ENCODE results near the gene ZBTB16.

Gene ZBTB16

GRCh38 chr11:114066046-114066648 is 6.6 kb downstream of the ZBTB16 start:
- DNase-seq, result no peak

DNA sequence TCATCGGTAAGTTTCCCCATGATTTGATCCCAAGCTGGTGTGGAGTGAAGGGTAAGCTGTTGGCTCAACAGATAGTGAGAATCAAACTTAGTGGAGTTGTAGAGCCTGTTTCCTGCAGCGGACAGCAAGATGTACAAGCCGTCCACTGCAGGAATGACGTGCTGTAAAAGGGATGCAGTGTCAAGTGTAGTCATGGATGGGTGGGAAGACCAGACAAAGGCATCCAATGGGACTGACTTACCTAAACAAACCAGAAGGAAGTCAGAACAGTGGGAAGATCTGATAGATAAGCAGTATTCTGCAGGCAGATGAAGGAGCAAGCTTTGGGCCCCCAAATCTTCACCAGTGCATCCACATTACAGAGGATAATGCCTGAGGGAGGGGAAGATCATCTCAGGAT is 8.8 kb downstream of the ZBTB16 start:
- DNase-seq, result no peak

DNA sequence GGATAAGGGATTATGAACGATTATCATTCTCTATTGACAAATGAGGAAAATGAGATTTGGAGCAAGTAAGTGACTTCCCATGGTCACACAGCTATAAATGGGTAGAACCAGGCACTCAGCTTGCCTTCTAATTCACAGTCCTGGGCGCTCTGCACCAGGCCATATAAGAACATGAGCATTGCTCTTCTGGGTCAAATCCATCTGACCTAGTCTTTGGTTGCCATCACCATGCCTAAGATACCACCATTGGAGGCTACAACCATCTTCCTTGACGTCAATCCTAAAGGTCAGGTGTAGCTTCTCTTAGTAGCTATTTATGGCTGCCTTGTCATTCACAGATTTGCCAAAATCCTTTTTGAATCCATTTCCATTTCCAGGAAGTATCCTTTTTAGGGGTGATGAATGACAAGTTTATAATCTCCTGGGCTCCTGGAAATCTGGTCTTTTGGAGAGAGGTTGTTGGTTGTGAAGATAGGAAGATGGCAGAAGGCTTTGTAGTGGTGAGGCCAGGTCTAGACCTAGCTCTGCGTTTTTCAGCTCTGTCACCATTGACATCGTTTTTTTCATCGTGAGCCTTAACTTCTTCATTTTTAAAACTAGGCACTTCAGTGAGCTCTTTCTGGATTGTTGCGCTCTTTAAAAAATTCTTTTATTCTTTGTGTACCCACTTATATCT is 11.1 kb downstream of the ZBTB16 start:
- no peak for DNase-seq

GRCh38 chr11:114073007-114073827 is 13.7 kb downstream of the ZBTB16 start:
- DNase-seq, result no peak

DNA sequence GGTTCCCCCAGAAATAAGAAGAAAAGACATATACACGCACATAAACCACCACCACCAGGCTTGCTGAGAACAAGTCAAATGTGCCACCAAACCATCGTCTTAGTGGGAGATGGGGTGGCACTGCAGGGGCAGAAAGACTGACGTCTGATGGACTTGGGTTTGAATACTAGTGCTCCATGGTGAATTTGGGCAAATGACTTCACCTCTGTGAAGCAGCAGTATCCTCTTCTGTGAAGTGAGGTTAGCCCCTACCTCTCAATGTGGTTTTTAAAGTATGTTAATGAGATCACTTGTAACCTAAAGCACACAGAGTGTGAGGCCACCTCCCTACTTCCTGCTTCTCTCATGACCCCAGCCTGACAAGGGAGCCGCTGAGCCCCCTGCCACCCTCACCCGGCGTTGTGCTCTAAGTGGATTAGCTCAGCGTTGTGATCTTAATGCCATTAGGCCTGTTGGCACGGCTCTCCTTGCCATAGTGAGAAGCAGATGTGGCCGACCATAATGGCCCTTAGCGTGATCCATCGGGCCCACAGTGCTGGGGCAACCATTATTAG is 14.4 kb downstream of the ZBTB16 start:
- no peak for DNase-seq

DNA sequence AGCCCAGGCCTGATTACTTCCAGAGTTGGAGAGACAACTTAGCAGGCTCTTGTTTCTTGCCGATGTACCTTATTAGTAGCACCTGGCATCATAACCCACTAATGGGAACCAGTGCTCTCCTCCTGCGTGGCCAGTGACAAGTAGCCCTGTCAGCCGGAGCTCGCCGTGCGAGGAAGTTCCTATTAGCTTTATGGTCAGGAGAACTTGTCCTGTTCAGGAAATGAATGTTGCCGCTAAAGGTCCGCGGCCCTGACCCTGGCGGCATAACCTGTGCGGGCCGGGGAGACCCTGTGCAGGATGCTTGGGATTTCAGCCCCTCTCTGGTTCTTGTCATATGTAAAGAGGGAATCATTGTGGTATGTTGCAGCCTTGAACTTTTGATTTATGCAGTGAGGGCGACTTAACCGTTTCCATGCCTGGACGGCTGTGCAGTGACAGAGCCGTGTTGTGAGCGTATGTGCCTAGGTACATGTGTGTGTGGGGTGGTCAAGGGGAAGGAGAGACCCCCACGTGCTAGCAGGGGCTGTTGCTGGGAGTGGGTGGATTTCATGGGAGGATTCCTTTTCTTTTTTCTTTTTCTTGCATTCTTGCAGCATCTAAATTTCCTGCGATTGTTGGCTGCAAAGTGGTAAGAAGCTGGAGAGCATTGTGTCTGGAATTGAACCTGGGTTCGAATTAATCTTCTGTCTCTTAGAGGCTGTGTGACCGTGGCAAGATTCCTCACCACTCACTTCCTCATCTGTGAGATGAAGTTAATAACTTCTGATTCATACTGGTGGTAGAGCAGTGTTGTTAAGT is 15.2 kb downstream of the ZBTB16 start:
- no peak for DNase-seq

DNA sequence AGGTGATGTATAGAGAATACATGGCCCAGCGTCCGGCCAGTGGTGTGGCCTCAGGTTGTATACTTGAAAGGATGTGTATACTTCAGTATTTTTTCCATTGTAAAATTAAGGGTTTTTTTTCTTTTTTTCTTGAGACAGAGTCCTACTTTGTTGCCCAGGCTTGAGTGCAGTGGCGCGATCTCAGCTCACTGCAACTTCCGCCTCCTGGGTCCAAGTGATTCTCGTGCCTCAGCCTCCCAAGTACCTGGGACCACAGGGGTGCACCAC is 15.8 kb downstream of the ZBTB16 start:
- DNase-seq, result no peak

DNA sequence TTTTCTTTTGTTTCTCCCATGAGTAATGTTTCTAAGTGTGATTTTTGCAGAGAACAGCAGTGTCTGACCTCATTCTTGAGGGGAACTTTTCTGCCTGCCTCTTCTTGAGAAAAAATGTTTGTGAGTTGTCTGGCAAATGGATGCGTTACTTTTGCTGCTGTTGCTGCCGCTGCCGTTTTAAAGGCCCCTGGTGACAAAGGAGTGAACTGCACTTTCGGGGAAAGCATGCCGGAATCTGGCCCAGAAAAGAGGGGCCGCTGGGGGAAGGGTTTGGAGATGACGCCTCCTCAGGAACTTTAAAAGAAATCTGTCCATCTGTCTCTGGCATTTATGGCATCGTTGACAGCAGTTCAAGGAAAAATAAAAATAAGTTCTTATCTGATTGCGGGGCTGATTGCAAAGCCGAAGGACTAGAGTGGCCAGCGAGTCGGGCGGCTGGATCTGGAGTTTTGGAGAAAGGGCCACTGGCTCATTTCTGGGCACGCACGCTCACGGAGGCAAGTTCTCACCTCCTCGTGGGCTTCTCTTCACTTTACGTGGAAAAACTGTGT is 16.5 kb downstream of the ZBTB16 start:
- DNase-seq, result peak; percentile 85

DNA sequence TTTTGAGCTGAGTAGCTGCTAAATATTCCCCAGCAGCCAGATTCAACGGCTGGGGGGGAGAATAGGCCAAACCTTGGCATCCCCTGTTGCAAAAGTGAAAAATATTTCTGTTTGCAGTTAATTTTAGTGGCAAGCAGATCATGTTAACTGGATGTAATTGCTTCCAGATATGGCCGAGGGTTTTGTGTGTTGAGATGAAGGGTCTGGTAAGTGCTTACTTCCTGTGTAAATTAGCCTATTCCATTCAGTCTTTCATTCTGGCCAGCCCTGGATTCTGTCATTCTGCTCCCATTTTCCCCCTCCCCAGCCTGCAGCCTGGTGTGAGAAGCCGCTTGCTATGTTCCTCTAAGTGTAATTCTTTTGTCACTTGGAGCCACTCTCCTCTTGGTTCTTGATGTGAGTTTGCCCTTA is 17.4 kb downstream of the ZBTB16 start:
- no peak for DNase-seq

- DNase-seq, result no peak
Measured at GRCh38 chr11:114077482-114078305, 18.2 kb downstream of the ZBTB16 start.

DNA sequence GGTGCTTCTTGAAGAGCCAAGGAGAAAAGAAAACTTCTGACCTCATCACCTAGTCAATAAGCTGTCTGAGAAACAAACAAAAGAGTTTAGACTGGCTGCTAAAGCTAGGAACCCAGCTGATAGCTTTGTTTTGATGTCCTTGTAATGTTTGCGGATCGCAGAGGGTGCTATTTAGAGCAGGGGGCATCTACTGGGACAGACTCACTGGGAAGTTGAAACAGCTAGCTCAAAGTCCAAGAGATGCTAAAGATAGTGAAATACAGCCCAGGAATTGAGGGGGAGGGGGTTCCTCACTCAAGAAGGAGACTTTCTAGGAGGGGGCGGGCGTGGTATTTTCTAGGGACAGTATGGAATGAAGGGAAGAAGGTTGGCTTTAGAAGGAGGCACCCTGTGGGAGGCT is 18.9 kb downstream of the ZBTB16 start:
- DNase-seq, result no peak

GRCh38 chr11:114079511-114080065 is 20.1 kb downstream of the ZBTB16 start:
- DNase-seq, result peak; percentile 64

DNA sequence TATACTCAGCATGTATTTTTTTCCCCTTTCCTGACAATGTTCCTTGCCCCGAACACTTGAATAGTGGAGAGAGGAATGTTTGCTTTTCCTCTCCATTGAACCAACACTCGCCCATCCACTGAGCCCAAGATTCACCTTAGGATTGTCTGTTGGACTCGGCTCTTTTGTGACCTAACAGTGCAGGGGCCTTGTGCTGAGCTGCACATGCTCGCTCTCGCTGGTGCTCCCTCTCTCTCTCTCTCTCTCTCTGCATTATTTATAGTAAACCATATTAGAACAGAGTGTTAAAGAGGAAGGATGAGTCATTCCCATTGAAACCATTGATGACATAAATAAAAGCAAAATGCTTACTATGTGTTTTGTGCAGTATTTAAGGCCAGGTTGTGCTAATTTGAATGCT is 20.7 kb downstream of the ZBTB16 start:
- DNase-seq, result no peak

DNA sequence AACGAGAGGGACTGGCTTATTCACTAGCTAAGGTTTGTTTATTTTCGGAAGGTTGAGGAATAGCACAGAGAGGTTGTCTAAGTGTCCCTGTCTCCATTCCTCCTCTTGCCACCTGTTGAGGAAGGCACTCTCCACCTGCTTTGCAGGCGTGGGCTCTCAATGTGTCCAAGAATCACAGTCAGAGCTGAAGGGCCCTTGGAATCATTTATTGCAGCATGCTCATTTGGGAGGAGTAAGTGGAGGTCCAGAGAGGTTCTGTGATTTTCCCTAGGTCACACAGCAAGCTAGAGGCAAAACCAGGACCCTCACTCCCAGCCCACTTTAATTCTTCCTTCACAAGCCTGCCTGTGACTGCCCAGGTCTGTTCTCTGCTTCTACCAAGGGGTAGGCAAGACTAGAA is 21.3 kb downstream of the ZBTB16 start:
- DNase-seq, result no peak

DNA sequence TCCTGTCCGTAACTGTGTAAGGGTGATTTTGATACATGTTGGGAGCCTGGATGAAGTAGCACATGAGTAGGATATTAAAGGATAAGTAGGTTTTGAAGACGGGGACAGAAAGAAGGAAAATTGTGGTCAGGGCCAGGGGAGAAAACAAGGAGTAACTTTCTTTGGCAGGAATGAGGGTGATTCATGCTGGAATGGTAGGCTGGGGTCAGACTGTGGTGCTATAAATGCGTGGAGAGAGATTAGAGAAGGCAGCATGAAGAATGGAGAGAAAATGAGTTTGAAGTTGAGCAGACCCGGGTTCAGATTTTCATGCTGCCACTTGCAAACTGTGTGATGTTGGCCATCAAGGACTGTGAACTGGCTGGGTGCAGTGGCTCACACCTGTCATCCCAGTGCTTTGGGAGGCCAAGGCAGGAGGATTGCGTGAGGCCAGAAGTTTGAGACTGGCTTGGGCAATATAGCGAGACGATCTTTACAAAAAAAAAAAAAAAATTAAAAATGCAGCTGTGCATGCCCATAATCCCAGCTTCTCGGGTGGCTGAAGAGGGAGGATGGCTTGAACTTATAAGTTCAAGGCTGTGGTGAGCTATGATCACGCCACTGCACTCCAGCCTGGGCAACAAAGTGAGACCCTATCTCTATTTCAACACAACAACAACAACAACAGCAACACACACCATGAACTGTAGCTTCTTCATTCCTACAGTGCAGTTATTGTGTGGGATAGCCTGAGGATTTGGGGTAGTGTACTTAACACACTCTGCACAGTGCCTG is 22.3 kb downstream of the ZBTB16 start:
- peak; percentile 46 for DNase-seq

- no peak for DNase-seq
Measured at GRCh38 chr11:114082415-114082748, 22.9 kb downstream of the ZBTB16 start.

DNA sequence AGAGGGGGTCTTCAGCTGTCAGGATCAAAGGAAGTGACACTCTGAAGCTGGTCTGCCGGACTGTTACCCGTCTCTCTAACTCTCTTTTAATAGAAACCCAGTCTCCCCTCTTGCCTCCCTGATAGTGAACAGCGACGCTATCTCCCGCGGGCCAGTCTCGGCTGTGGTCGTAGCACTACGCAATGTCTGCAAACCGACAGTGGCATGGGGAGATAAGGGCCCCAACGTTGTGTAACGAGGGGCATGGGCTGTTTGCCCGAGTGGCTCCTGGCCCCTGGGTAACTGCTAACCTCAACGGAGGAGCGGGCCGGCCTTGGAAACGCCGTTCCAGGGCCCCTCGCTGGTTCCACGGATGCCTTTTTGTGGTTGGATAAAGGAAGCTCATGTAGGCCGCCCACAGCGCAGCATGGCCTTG is 23.3 kb downstream of the ZBTB16 start:
- DNase-seq, result peak; percentile 55

- DNase-seq, result no peak
Measured at GRCh38 chr11:114083391-114084252, 24.1 kb downstream of the ZBTB16 start.

DNA sequence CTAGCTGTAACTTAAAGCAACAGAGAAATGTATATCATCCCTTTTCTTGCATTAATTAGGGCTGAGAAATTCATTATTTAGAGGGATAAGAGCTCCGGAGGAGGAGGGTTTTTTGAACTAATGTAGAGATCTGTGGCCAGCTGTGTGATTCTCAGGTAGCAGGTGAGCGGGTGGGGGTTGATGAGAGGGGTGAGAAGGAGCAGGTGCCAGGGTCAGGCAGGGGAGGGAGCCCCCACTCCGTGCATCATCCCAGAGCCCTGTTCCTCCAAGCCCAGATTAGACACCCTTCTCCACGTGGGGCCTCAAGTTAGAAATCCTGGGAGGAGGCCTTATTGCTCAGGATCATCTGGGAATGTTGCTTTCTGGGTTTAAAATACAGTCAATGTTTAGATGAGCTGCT is 24.9 kb downstream of the ZBTB16 start:
- DNase-seq, result no peak

Data from femur (tissue), 1 donor.